Thyroid gland (tissue), 4 donors: ENCODE results near the gene ARID3C.

ENCODE experiments used
- CTCF ChIP-seq, 6 experiments: fragments of 200-600 bp in 3 of 6; fragments of 450-650 bp in 3 of 6; sonication (generic) in 3 of 6; IDR thresholded peaks; one replicate each; pipeline ENCODE4 v1.5.1; 2016 to 2019; ENCODE audit warnings: antibody characterized with exemption in 6 of 6, mild to moderate bottlenecking in 2 of 6, inconsistent platforms in 1 of 6, moderate library complexity in 1 of 6
- POLR2A ChIP-seq, 2 donors: fragments of 450-650 bp; IDR thresholded peaks; one replicate each; pipeline ENCODE4 v1.6.1; 2017; ENCODE audit warnings: antibody characterized with exemption in 2 of 2, mild to moderate bottlenecking in 2 of 2, moderate library complexity in 1 of 2

DNA sequence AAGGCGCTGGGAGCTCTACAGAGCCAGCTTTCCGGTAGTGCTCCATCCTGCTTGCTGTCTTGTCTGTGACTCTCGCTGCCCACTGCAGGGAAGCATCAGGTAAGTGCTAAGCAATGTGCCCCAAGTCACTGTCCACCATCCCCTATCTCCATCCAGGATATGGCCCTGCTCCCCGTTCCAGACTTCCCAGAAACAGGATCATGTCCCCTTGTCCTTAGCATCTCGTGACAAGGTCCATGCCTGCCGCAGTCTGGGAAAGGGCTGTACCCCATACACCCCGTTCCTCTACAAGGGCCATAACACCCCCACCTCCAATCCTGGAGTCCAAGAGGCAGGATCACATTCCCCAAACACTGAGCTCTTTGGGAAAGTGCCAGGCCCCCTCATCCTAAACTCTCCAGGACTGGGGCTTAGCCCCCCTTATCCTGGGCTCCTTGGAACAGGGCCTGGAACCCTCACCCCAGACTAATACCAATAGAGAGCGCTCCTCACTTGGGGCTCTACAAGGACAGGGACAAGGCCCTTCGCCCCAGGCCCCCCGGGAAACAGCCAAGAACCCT, 17.5 kb downstream of the ARID3C start:
- TF ChIP-seq POLR2A (IDR thresholded peaks at IDR 0.05) (no peak), CTCF (IDR thresholded peaks at IDR 0.05) (no peak)
